Fibroblast of lung (primary cell): ENCODE measurements around the gene TMEM248.
"Not testable (repeated sequence)": the region's sequence is repeated elsewhere in the genome, so short reads cannot be mapped to it uniquely, and the experiment has no call there.

Source experiments
- EZH2 ChIP-seq: IDR thresholded peaks from 2 replicates; pipeline ENCODE4 v1.5.1; 2012; ENCODE audit warnings: low read length, control low read depth, mild to moderate bottlenecking; ENCODE audit errors: missing control alignments
- TF ChIP-seq, protein P1 (sequence below), 2 donors: IDR thresholded peaks in 1 of 2; conservative IDR thresholded peaks in 1 of 2; 1 replicate in 1 of 2; 2 replicates in 1 of 2; pipeline ENCODE4 v1.5.1; 2011 to 2012; ENCODE audit warnings: low read length in 2 of 2, control low read depth in 1 of 2, inconsistent platforms in 1 of 2, low read depth in 1 of 2, mild to moderate bottlenecking in 1 of 2

DNA sequence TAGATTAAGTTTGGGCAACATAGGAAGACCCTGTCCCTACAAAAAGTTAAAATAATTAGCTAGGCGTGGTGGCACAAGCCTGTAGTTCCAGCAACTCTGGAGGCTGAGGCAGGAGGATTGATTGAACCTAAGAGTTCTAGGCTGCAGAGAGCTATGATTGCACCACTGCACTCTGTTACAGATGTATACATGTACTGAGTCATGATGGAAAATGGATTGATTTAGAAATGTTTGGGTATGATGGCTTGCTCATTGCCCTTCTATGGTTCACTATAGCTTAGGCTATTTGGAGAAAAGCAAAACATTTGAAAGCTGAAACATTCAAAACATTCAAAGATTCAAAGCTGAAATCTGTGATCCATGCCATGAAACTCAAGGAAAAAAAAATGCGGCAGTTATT, 58.0 kb downstream of the TMEM248 start:
- TF ChIP-seq, protein P1, sequence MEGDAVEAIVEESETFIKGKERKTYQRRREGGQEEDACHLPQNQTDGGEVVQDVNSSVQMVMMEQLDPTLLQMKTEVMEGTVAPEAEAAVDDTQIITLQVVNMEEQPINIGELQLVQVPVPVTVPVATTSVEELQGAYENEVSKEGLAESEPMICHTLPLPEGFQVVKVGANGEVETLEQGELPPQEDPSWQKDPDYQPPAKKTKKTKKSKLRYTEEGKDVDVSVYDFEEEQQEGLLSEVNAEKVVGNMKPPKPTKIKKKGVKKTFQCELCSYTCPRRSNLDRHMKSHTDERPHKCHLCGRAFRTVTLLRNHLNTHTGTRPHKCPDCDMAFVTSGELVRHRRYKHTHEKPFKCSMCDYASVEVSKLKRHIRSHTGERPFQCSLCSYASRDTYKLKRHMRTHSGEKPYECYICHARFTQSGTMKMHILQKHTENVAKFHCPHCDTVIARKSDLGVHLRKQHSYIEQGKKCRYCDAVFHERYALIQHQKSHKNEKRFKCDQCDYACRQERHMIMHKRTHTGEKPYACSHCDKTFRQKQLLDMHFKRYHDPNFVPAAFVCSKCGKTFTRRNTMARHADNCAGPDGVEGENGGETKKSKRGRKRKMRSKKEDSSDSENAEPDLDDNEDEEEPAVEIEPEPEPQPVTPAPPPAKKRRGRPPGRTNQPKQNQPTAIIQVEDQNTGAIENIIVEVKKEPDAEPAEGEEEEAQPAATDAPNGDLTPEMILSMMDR (conservative IDR thresholded peaks at IDR 0.05 in 1 of 2, IDR thresholded peaks at IDR 0.05 in 1 of 2; ENCODE audit: low read depth in 1 of 2, low read length in 2 of 2): not testable (repeated sequence)
- TF ChIP-seq EZH2: not testable (repeated sequence)
